ENCODE results near the gene SESN1.

Gene SESN1

GRCh38 chr6:108999428-108999827, 95.2 kb downstream of the SESN1 start:
- no peak for TF ChIP-seq CTCF (IDR thresholded peaks at IDR 0.05)
- no peaks in the 10 kb centered on the region for H3K9me3 ChIP-seq
- DNase-seq, result no peak
- no peaks in the 10 kb centered on the region for H3K27me3 ChIP-seq
- peaks cover 22 to 58% (median 53%) of the 10 kb centered on the region in 3 donors for H3K36me3 ChIP-seq
- intact Hi-C loops (cut with DNase I; ENCODE audit: low total_unique reads), result no loop called here
- H3K27ac ChIP-seq, result no peak overlapping the region
- no peak overlapping the region for H3K4me3 ChIP-seq
- peaks cover 0 to 48% (median 25%) of the 10 kb centered on the region in 4 donors for H3K4me1 ChIP-seq

- H3K27ac ChIP-seq, result no peak overlapping the region
- no peak overlapping the region for H3K4me3 ChIP-seq
- H3K36me3 ChIP-seq, result peaks cover 28 to 66% (median 62%) of the 10 kb centered on the region in 3 donors
- H3K27me3 ChIP-seq, result no peaks in the 10 kb centered on the region
- no peaks in the 10 kb centered on the region for H3K9me3 ChIP-seq
- DNase-seq, result no peak
- peaks cover 0 to 39% (median 20%) of the 10 kb centered on the region in 4 donors for H3K4me1 ChIP-seq
- intact Hi-C loops (cut with DNase I; ENCODE audit: low total_unique reads), result no loop called here
- no peak for TF ChIP-seq CTCF (IDR thresholded peaks at IDR 0.05)
These were observed 96.2 kb downstream of the SESN1 start for GRCh38 chr6:108998485-108998884.

- H3K27ac ChIP-seq, result no peak overlapping the region
- intact Hi-C loops (cut with DNase I; ENCODE audit: low total_unique reads), result no loop called here
- H3K4me1 ChIP-seq, result peaks cover 0 to 16% (median 2%) of the 10 kb centered on the region in 4 donors
- peaks cover 48 to 89% (median 85%) of the 10 kb centered on the region in 3 donors for H3K36me3 ChIP-seq
- no peak for DNase-seq
- no peaks in the 10 kb centered on the region for H3K27me3 ChIP-seq
- no peaks in the 10 kb centered on the region for H3K9me3 ChIP-seq
- TF ChIP-seq CTCF (IDR thresholded peaks at IDR 0.05), result no peak
- H3K4me3 ChIP-seq, result no peak overlapping the region
These were observed 98.4 kb downstream of the SESN1 start for GRCh38 chr6:108996208-108996607.

DNA sequence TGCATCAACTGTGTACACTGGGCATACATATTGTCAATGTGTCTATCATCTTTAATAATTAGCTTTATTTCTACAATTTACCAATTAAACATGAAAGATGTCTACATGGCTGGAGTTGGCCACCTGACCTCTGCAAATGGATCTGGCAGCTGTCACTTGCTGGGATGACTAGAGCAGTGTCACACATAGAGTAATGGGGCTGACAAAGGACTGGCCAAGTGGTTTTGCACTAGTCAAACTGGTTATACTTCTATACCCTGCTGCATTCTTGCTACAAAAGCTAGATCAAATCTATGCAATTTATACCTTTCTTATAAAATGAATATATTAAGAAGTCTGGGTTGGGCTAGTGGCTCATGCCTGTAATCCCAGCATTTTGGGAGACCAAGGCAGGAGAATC, 99.3 kb downstream of the SESN1 start:
- intact Hi-C loops (cut with DNase I; ENCODE audit: low total_unique reads), result no loop called here
- no peak for DNase-seq
- TF ChIP-seq CTCF (IDR thresholded peaks at IDR 0.05), result no peak

GRCh38 chr6:108993876-108994275, 100.8 kb downstream of the SESN1 start:
- TF ChIP-seq CTCF (IDR thresholded peaks at IDR 0.05), result no peak
- H3K4me1 ChIP-seq, result no peaks in the 10 kb centered on the region

More for the DNA sequence above, 99.3 kb downstream of the SESN1 start:
- no peaks in the 10 kb centered on the region for H3K27me3 ChIP-seq
- H3K9me3 ChIP-seq, result no peaks in the 10 kb centered on the region
- H3K4me1 ChIP-seq, result peaks cover 0 to 10% (median 0%) of the 10 kb centered on the region in 4 donors
- no peak overlapping the region for H3K27ac ChIP-seq
- peaks cover 54 to 94% (median 89%) of the 10 kb centered on the region in 3 donors for H3K36me3 ChIP-seq
- no peak overlapping the region for H3K4me3 ChIP-seq

GRCh38 chr6:108989700-108990099, 104.9 kb downstream of the SESN1 start:
- Histone ChIP-seq H3K4me3 (no peak overlapping the region), H3K27ac (no peak overlapping the region), H3K27me3 (no peaks in the 10 kb centered on the region), H3K9me3 (no peaks in the 10 kb centered on the region), H3K4me1 (no peaks in the 10 kb centered on the region), H3K36me3 (peaks cover 74 to 90% (median 90%) of the 10 kb centered on the region in 3 donors)
- no peak for DNase-seq
- intact Hi-C loops (cut with DNase I; ENCODE audit: low total_unique reads), result no loop called here
- TF ChIP-seq CTCF (IDR thresholded peaks at IDR 0.05), result no peak

More at GRCh38 chr6:108993876-108994275, 100.8 kb downstream of the SESN1 start:
- Histone ChIP-seq H3K9me3 (no peaks in the 10 kb centered on the region), H3K4me3 (no peak overlapping the region), H3K27ac (no peak overlapping the region), H3K36me3 (peaks cover 64 to 94% (median 86%) of the 10 kb centered on the region in 3 donors), H3K27me3 (no peaks in the 10 kb centered on the region)
- no peak for DNase-seq
- intact Hi-C loops (cut with DNase I; ENCODE audit: low total_unique reads), result no loop called here
